ENCODE data around the gene MLIP. TPM values are rescaled to one million over a fixed set of nuclear protein-coding genes. Genes with fewer than 3 reads are reported as not detected.

The MLIP gene
- total and polyA plus RNA-seq, 2 of the 8 experiments (the other 6 are each of a cell fraction or from before 2014, with no cell fraction given), result not detected

- Histone ChIP-seq H3K4me3 (ENCODE audit: extremely low read depth in 1 of 4, insufficient read depth in 2 of 4, low read depth in 3 of 4, low read length in 4 of 4) (no peak overlapping the region), H4K91ac (replicated peaks; ENCODE audit: insufficient read length, low read length) (no peak overlapping the region), H3K4me2 (ENCODE audit: insufficient read depth in 1 of 2, low read depth in 2 of 2, low read length in 2 of 2) (no peak overlapping the region), H3K4me1 (replicated peaks in 1 of 4; ENCODE audit: control insufficient read depth in 3 of 4, insufficient read depth in 4 of 4, low read length in 3 of 4) (peaks cover 0 to 2% (median 0%) of the 10 kb centered on the region in 4 experiments; a peak in 1 of 7 replicates), H3K23ac (ENCODE audit: insufficient read length) (no peak overlapping the region), H3K79me1 (ENCODE audit: low read depth, low read length) (no peaks in the 10 kb centered on the region), H4K20me1 (replicated peaks in 1 of 2; ENCODE audit: control insufficient read depth in 1 of 2, insufficient read depth in 2 of 2, low read length in 2 of 2) (no peaks in the 10 kb centered on the region), H3K27ac (ENCODE audit: low read depth, low read length) (no peak overlapping the region), H2BK5ac (ENCODE audit: low read depth, low read length) (no peak overlapping the region), H2AK5ac (ENCODE audit: low read depth, low read length) (no peak overlapping the region), H2BK12ac (ENCODE audit: low read depth, low read length) (no peak overlapping the region), H2BK20ac (ENCODE audit: low read length) (no peak overlapping the region), H3K14ac (ENCODE audit: insufficient read length) (no peak overlapping the region), H4K8ac (ENCODE audit: extremely low read depth, insufficient read depth, low read length) (no peak overlapping the region), H4K5ac (ENCODE audit: insufficient read length, low read depth, low read length) (no peak overlapping the region), H3K4ac (replicated peaks; ENCODE audit: insufficient read length, low read depth, low read length) (no peak overlapping the region), H2AFZ (ENCODE audit: low read length) (no peak overlapping the region), H3K23me2 (ENCODE audit: low read depth, low read length) (no peaks in the 10 kb centered on the region; the same call in 1 of the 2 replicates), H3K79me2 (ENCODE audit: control insufficient read depth in 1 of 2, insufficient read depth in 2 of 2, low read length in 2 of 2) (no peaks in the 10 kb centered on the region), H3K27me3 (replicated peaks in 1 of 4; ENCODE audit: control insufficient read depth in 3 of 4, extremely low read depth in 1 of 4, insufficient read depth in 3 of 4, low read length in 3 of 4) (no peaks in the 10 kb centered on the region), H2BK120ac (replicated peaks; ENCODE audit: low read depth, low read length) (no peak overlapping the region), H3K9ac (replicated peaks in 1 of 4; ENCODE audit: extremely low read depth in 1 of 4, low read depth in 3 of 4, low read length in 3 of 4) (no peak overlapping the region), H3K9me3 (ENCODE audit: insufficient read depth in 2 of 2, low read depth in 1 of 2, low read length in 1 of 2) (no peaks in the 10 kb centered on the region), H3K36me3 (ENCODE audit: control insufficient read depth in 2 of 4, insufficient read depth in 4 of 4, low read length in 3 of 4) (no peaks in the 10 kb centered on the region), H3K56ac (replicated peaks; ENCODE audit: insufficient read length, low read depth, low read length) (no peak overlapping the region), H3K18ac (ENCODE audit: extremely low read depth, low read length) (no peak overlapping the region), H2BK15ac (ENCODE audit: low read length) (no peak overlapping the region)
- DNase-seq (ENCODE audit: low read depth in 1 of 2, low spot score in 2 of 2), result no peak
- ChIA-PET CTCF (ENCODE audit: partially characterized antibody) (interaction anchor here (1.1 kb wide), 1 partner anchor 28 kb away, joined by 3 read pairs; no protein-coding TSS in a partner anchor), POLR2A (ENCODE audit: partially characterized antibody) (no interaction called here)
- 95% methylated on average over 2 of the region's 3 CpGs; no CpG with 5 or more reads in 1 of the 2 experiments for WGBS, 2 experiments (ENCODE audit: extremely low coverage in 1 of 2, insufficient coverage in 1 of 2, insufficient read length in 1 of 2, insufficient replicate concordance in 2 of 2, low coverage in 1 of 2, low lambda C conversion rate in 2 of 2, missing lambda C conversion rate in 1 of 2)
- FAIRE-seq, result no peak
- TF ChIP-seq TAF7 (optimal IDR thresholded peaks at IDR 0.05; ENCODE audit: borderline replicate concordance, low read depth, low read length) (no peak), YY1 (IDR thresholded peaks at IDR 0.05; ENCODE audit: low read depth, low read length) (0 out of 2 replicates have a peak, but pooled peaks have one; percentile 11), HDAC2 (IDR thresholded peaks at IDR 0.05; ENCODE audit: borderline replicate concordance in 1 of 2, low read depth in 2 of 2, low read length in 2 of 2) (no peak), NRF1 (IDR thresholded peaks at IDR 0.05; ENCODE audit: low read depth, low read length) (no peak), POLR2AphosphoS5 (IDR thresholded peaks at IDR 0.05; ENCODE audit: low read depth, low read length) (no peak), E2F6 (IDR thresholded peaks at IDR 0.05) (no peak)
These were observed 1.7 kb upstream of the MLIP start for GRCh38 chr6:54109586-54109985.
